Gastrocnemius medialis (tissue), 4 donors: ENCODE measurements around the gene NSDHL.

Experiments used
- CTCF ChIP-seq, 5 experiments: fragments of 450-650 bp in 3 of 5; fragments of 200-600 bp in 2 of 5; sonication (generic) in 2 of 5; IDR thresholded peaks in 4 of 5; conservative IDR thresholded peaks in 1 of 5; 1 replicate in 4 of 5; 2 replicates in 1 of 5; pipeline ENCODE4 v1.5.1; 2016 to 2019; ENCODE audit warnings: antibody characterized with exemption in 5 of 5, mild to moderate bottlenecking in 3 of 5, moderate library complexity in 3 of 5
- POLR2A ChIP-seq, 2 donors: fragments of 450-650 bp; IDR thresholded peaks; one replicate each; pipeline ENCODE4 v1.6.1; 2017; ENCODE audit warnings: antibody characterized with exemption in 2 of 2, mild to moderate bottlenecking in 2 of 2, moderate library complexity in 2 of 2

- no peak for TF ChIP-seq CTCF (IDR thresholded peaks at IDR 0.05 in 4 of 5, conservative IDR thresholded peaks at IDR 0.05 in 1 of 5)
- no peak for TF ChIP-seq POLR2A (IDR thresholded peaks at IDR 0.05)
Observed at GRCh38 chrX:152907084-152907651, 76.3 kb downstream of the NSDHL start.
